Neural progenitor cell (in vitro differentiated cells): ENCODE data around the gene PPARG.

Source experiments
- CTCF ChIP-seq: fragments of 200-600 bp; sonication (generic); IDR thresholded peaks from 2 replicates; pipeline ENCODE4 v1.5.1; 2017; ENCODE audit warnings: antibody characterized with exemption, mild to moderate bottlenecking
- EZH2 ChIP-seq: fragments of 200-600 bp; sonication (generic); IDR thresholded peaks from 2 replicates; pipeline ENCODE4 v1.6.1; 2017; ENCODE audit warnings: antibody characterized with exemption, mild to moderate bottlenecking, moderate library complexity
- EZH2phosphoT487 ChIP-seq: fragments of 200-600 bp; sonication (generic); IDR thresholded peaks from 2 replicates; pipeline ENCODE4 v1.6.1; 2017; ENCODE audit warnings: antibody characterized with exemption

- TF ChIP-seq EZH2 (no peak), CTCF (no peak), EZH2phosphoT487 (no peak)
Measured at GRCh38 chr3:12445523-12446240, 156.8 kb downstream of the PPARG start.
